Esophagus squamous epithelium (tissue), 5 donors: ENCODE data around the gene LPAR4. TPM values are rescaled to one million over a fixed set of nuclear protein-coding genes. Genes with fewer than 3 reads are reported as not detected.

ENCODE experiments used
- DNase-seq: peaks from one replicate; lab custom pipeline; 2025; lab: John Stamatoyannopoulos, UW
- H3K27ac ChIP-seq, 4 donors: fragments of 200-600 bp; sonication (generic); one replicate each; pipeline ENCODE4 v1.5.1; 2016 to 2019; ENCODE audit warnings: mild to moderate bottlenecking in 1 of 4
- H3K27me3 ChIP-seq, 4 donors: fragments of 200-600 bp; sonication (generic); 1 replicate in 3 of 4; 2 replicates in 1 of 4; pipeline versions ENCODE4 v1.5.1 to v1.6.0; 2017 to 2021; ENCODE audit warnings: antibody characterized with exemption in 1 of 4
- H3K36me3 ChIP-seq, 3 donors: fragments of 200-600 bp; sonication (generic); one replicate each; pipeline ENCODE4 v1.5.1; 2016 to 2019
- H3K4me1 ChIP-seq, 3 donors: fragments of 200-600 bp; sonication (generic); one replicate each; pipeline ENCODE4 v1.5.1; 2017 to 2019
- H3K4me3 ChIP-seq, 4 donors: fragments of 200-600 bp; sonication (generic); 1 replicate in 3 of 4; 2 replicates in 1 of 4; pipeline ENCODE4 v1.5.1; 2016 to 2019; ENCODE audit warnings: mild to moderate bottlenecking in 2 of 4, moderate library complexity in 1 of 4
- H3K9me3 ChIP-seq, 3 donors: fragments of 200-600 bp; sonication (generic); one replicate each; pipeline ENCODE4 v1.5.1; 2016 to 2019
- POLR2A ChIP-seq, 4 donors: fragments of 450-650 bp; IDR thresholded peaks; one replicate each; pipeline ENCODE4 v1.6.1; 2017; ENCODE audit warnings: antibody characterized with exemption in 4 of 4, mild to moderate bottlenecking in 4 of 4, moderate library complexity in 3 of 4
- WGBS, 2 donors: methylation state at CpG; one replicate each; pipeline ENCODE4 v1.1.5; 2018; 5-methylcytosine and 5-hydroxymethylcytosine counted together
- intact Hi-C: fragments of 100-400 bp; cut with DNase I; formaldehyde crosslinking; loops from one replicate; pipeline ENCODE4 v1.15.0; 2022
- total RNA-seq, 4 donors: library from RNA; depleted of rRNA; stranded (reverse); fragments of >200 nt; gene quantifications; one replicate each; pipeline ENCODE4 v1.1.0, GENCODE V29; 2016
- TF ChIP-seq, protein P1 (sequence below), 6 experiments: fragments of 450-650 bp in 4 of 6; fragments of 200-600 bp in 2 of 6; sonication (generic) in 2 of 6; IDR thresholded peaks; one replicate each; pipeline ENCODE4 v1.5.1; 2016 to 2019; ENCODE audit warnings: antibody characterized with exemption in 6 of 6, mild to moderate bottlenecking in 4 of 6, moderate library complexity in 4 of 6
- donor health status: DM: yes; HTN: yes; CAD: no.

Gene LPAR4
- total RNA-seq, 4 donors from 2014 or later, result 0.38 to 0.80 TPM; not detected in 2

DNA sequence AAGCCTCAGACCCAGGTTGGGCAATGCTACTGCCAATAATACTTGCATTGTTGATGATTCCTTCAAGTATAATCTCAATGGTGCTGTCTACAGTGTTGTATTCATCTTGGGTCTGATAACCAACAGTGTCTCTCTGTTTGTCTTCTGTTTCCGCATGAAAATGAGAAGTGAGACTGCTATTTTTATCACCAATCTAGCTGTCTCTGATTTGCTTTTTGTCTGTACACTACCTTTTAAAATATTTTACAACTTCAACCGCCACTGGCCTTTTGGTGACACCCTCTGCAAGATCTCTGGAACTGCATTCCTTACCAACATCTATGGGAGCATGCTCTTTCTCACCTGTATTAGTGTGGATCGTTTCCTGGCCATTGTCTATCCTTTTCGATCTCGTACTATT is 7.4 kb downstream of the LPAR4 start:
- intact Hi-C loops, result no loop called here
- H3K4me1 ChIP-seq, result peaks cover 0 to 21% (median 0%) of the 10 kb centered on the region in 3 donors
- no peaks in the 10 kb centered on the region for H3K36me3 ChIP-seq
- no peaks in the 10 kb centered on the region for H3K9me3 ChIP-seq
- TF ChIP-seq POLR2A (IDR thresholded peaks at IDR 0.05), result no peak
- H3K4me3 ChIP-seq, result no peak overlapping the region
- H3K27me3 ChIP-seq, result no peaks in the 10 kb centered on the region
- WGBS, 2 donors, result 79 to 93% methylated on average over 5 of the region's 5 CpGs
- H3K27ac ChIP-seq, result no peak overlapping the region
- no peak for DNase-seq

DNA sequence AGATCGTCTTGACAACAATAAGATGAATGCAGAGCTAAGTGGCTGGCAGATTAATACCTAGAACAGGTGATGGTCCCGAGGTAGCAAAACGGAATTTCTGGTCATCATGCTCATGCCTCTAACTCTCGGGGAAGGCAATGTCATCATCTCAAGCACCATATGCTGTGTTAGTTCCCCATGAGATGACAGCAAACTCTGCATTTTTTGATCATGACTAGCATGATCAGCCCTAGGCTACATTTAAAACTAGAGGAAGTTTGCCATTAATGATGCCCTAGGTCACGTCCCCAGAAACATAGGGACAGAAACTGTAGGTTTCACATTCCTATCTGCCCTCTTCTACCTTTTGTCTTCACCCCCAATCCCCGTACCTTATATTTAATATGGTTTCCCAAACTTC is 11.6 kb downstream of the LPAR4 start:
- Histone ChIP-seq H3K27me3 (no peaks in the 10 kb centered on the region), H3K4me3 (no peak overlapping the region), H3K9me3 (no peaks in the 10 kb centered on the region), H3K27ac (no peak overlapping the region), H3K36me3 (no peaks in the 10 kb centered on the region), H3K4me1 (peaks cover 0 to 7% (median 0%) of the 10 kb centered on the region in 3 donors)
- 80 to 96% methylated on average over 6 of the region's 6 CpGs for WGBS, 2 donors
- intact Hi-C loops, result no loop called here
- TF ChIP-seq, protein P1, sequence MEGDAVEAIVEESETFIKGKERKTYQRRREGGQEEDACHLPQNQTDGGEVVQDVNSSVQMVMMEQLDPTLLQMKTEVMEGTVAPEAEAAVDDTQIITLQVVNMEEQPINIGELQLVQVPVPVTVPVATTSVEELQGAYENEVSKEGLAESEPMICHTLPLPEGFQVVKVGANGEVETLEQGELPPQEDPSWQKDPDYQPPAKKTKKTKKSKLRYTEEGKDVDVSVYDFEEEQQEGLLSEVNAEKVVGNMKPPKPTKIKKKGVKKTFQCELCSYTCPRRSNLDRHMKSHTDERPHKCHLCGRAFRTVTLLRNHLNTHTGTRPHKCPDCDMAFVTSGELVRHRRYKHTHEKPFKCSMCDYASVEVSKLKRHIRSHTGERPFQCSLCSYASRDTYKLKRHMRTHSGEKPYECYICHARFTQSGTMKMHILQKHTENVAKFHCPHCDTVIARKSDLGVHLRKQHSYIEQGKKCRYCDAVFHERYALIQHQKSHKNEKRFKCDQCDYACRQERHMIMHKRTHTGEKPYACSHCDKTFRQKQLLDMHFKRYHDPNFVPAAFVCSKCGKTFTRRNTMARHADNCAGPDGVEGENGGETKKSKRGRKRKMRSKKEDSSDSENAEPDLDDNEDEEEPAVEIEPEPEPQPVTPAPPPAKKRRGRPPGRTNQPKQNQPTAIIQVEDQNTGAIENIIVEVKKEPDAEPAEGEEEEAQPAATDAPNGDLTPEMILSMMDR (IDR thresholded peaks at IDR 0.05), result no peak
- TF ChIP-seq POLR2A (IDR thresholded peaks at IDR 0.05), result no peak
- DNase-seq, result no peak

DNA sequence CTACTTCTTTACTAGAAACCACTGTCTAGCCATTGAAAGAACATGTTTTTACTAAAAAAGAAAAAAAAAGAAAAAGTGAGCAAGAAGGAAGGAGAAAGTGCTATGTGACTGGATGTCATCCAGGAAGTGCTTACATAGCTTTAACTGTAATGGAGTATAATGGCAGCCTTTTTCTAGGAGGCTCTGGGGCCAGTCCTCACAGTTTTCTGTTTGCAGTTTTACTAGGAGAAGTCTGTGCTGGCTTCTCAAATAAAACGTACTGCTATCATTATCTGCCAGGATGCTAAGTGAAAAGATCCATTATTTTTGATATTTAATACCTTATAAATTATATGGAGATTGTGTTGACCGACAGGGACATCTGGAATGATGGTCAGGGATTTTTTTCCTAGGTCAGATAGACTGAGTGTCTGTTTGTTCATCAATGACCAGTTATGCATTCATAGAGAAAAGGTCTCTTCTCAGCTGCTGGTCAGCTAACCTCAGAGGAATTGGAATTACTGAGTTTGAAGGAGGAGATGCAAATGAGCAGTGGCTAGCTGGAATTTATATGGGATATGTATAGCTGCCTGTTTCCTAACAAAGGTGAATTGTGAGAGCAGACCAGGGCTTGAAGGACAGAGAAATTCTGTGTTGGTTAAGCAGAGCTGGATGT is 21.7 kb downstream of the LPAR4 start:
- Histone ChIP-seq H3K36me3 (no peaks in the 10 kb centered on the region), H3K4me3 (no peak overlapping the region), H3K9me3 (no peaks in the 10 kb centered on the region), H3K27me3 (no peaks in the 10 kb centered on the region), H3K4me1 (peaks cover 0 to 25% (median 0%) of the 10 kb centered on the region in 3 donors), H3K27ac (peak overlapping the region; percentile 47 to 80 (median 62))
- WGBS, 2 donors, result 43 to 60% methylated on average over 2 of the region's 2 CpGs
- intact Hi-C loops, result no loop called here
- no peak for DNase-seq
- TF ChIP-seq, protein P1 (IDR thresholded peaks at IDR 0.05), result no peak
- no peak for TF ChIP-seq POLR2A (IDR thresholded peaks at IDR 0.05)

DNA sequence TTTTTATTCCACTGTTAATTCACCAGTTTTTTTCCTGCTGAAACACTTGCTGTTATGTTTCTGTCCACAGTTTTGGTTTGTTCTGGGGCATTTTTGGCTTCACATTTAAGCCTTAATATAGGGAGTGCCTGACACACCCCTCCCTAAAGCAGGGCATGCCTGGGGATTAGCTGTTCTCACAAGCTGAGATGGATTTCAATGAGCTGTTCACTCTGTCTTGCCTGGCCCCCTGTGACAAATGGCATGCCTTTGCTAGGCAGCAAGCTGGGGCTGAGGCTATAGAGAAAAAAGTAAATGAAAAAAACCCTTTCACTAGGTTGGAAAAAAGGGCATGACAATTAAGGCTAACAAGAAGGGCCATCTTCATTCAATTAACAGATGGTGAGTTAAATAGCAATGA is 22.4 kb downstream of the LPAR4 start:
- DNase-seq, result no peak
- H3K27me3 ChIP-seq, result no peaks in the 10 kb centered on the region
- H3K4me3 ChIP-seq, result no peak overlapping the region
- no peaks in the 10 kb centered on the region for H3K9me3 ChIP-seq
- peaks cover 0 to 25% (median 0%) of the 10 kb centered on the region in 3 donors for H3K4me1 ChIP-seq
- TF ChIP-seq, protein P1 (IDR thresholded peaks at IDR 0.05), result no peak
- no peak for TF ChIP-seq POLR2A (IDR thresholded peaks at IDR 0.05)
- H3K27ac ChIP-seq, result peak overlapping the region in 3 of 4 donors; percentile 54 to 80 (median 75)
- H3K36me3 ChIP-seq, result no peaks in the 10 kb centered on the region
- intact Hi-C loops, result no loop called here

DNA sequence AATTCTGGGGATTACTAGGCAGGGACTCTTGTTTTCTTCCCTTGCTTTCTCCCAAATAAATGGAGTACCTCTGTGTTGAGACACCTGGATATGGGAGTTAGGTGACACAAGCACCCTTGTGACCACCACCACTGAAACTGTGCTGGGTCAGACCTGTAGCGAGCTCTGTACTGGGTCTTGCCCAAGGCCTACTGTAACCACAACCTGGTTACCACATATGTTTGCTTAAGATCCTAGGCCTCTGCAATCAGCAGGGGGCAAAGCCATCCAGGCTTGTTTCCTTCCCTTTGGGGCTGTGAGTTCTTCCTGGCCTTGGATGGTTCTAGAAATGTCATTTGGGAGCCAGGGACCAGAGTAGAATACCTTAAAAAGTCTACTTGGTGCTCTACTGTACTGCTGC is 49.4 kb downstream of the LPAR4 start:
- Histone ChIP-seq H3K9me3 (no peaks in the 10 kb centered on the region), H3K27me3 (no peaks in the 10 kb centered on the region), H3K4me1 (peaks cover 0 to 5% (median 0%) of the 10 kb centered on the region in 3 donors), H3K27ac (no peak overlapping the region), H3K4me3 (no peak overlapping the region), H3K36me3 (no peaks in the 10 kb centered on the region)
- TF ChIP-seq POLR2A (IDR thresholded peaks at IDR 0.05), result no peak
- TF ChIP-seq, protein P1 (IDR thresholded peaks at IDR 0.05), result no peak
- no CpG with 5 or more reads among the region's 1 CpG for WGBS, 2 donors
- no peak for DNase-seq
- intact Hi-C loops, result no loop called here
